PFSK-1 (cell line): ENCODE results near the gene EEPD1.

Experiments used
- FOXP2 ChIP-seq: optimal IDR thresholded peaks from 2 replicates; pipeline ENCODE3; 2011; ENCODE audit warnings: borderline replicate concordance, control low read depth, inconsistent platforms; ENCODE audit not compliant: insufficient read depth; ENCODE audit errors: extremely low read length, extremely low read depth
- POLR2AphosphoS5 ChIP-seq: IDR thresholded peaks from 2 replicates; pipeline ENCODE4 v1.6.1; 2012; ENCODE audit warnings: low read depth, mild to moderate bottlenecking, control low read depth, low read length, moderate library complexity
- REST ChIP-seq, 2 experiments: IDR thresholded peaks; 2 replicates each; pipeline versions ENCODE4 v1.6.1 to v1.8.0; 2011 to 2012; ENCODE audit warnings: low read depth in 2 of 2, low read length in 2 of 2, control low read depth in 1 of 2, inconsistent platforms in 1 of 2, mild to moderate bottlenecking in 1 of 2, moderate library complexity in 1 of 2; ENCODE audit not compliant: insufficient read depth in 1 of 2
- SIN3A ChIP-seq: IDR thresholded peaks from 2 replicates; pipeline ENCODE4 v1.6.1; 2012; ENCODE audit warnings: mild to moderate bottlenecking, low read length, moderate library complexity, borderline replicate concordance; ENCODE audit not compliant: insufficient read depth
- TAF1 ChIP-seq: IDR thresholded peaks from 2 replicates; pipeline ENCODE4 v1.6.1; 2012; ENCODE audit warnings: low read length, control low read depth, borderline replicate concordance; ENCODE audit not compliant: insufficient read depth

EEPD1 gene

DNA sequence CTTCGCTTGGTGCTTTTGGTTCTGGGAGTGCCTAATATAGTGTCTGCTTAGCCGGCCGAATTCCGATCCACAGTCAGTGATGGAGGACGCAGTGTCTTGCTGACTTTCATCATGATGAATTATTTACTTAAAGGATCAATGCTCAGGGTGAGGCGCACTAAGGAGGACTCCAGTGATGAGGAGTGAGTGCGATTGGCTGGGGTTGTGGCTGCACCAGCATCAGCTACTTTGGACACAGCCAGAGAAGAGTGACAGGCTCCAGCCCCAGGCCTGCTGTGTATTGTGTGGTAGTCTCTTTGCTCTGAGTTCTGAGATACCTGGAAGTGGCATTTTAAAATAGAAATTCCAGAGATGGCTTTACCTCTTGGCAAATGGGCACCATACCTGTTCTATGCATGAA lies 163.3 kb downstream of the EEPD1 start:
- TF ChIP-seq TAF1 (no peak), SIN3A (no peak), POLR2AphosphoS5 (no peak), FOXP2 (no peak), REST (IDR thresholded peaks at IDR 0.05; ENCODE audit: insufficient read depth in 1 of 2, low read depth in 2 of 2, low read length in 2 of 2) (no peak)

- TF ChIP-seq SIN3A: no peak
- no peak for TF ChIP-seq TAF1
These were observed 164.2 kb downstream of the EEPD1 start for GRCh38 chr7:36317276-36317675.

- TF ChIP-seq TAF1 (no peak), REST (IDR thresholded peaks at IDR 0.05; ENCODE audit: insufficient read depth in 1 of 2, low read depth in 2 of 2, low read length in 2 of 2) (no peak), FOXP2 (no peak), SIN3A (no peak), POLR2AphosphoS5 (no peak)
These were observed 165.1 kb downstream of the EEPD1 start for GRCh38 chr7:36318116-36318515.

DNA sequence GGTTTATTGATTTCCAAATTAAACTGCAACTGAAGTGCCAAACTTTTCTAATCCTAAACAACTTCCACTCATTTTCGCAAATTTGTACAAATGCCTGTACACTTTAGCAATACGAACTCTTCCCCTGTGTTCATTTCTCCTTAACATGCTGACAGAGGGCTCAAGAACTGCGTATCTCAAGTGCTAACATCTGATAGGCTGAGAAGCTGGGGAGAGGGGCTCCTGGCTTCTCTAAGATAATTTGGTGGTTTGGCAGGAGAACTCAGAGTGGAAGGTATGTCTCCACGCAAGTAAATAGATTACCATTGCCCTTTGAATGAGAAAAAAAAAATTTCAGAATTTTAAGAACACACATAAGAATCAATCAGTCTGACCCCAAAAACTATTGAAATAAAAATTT lies 183.3 kb downstream of the EEPD1 start:
- TF ChIP-seq REST (IDR thresholded peaks at IDR 0.05; ENCODE audit: insufficient read depth in 1 of 2, low read depth in 2 of 2, low read length in 2 of 2) (no peak), POLR2AphosphoS5 (no peak)

DNA sequence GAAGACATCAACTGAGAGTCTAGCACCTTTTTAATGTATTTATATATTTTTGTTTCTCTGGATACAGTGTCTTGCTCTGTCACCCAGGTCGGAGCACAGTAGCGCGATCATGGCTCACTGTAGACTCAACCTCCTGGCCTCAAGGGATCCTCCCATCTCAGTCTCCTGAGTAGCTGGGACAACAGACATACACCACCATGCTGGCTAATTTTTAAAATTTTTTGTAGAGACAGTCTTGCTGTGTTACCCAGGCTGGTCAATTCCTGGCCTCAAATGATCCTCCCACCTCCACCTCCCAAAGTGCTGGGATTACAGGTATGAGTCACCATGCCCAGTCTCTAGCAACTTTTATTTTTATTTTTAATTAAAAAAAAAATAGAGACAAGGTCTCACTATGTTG lies 185.2 kb downstream of the EEPD1 start:
- no peak for TF ChIP-seq SIN3A
- TF ChIP-seq TAF1: no peak
- no peak for TF ChIP-seq POLR2AphosphoS5
- TF ChIP-seq REST (IDR thresholded peaks at IDR 0.05; ENCODE audit: insufficient read depth in 1 of 2, low read depth in 2 of 2, low read length in 2 of 2): no peak
- no peak for TF ChIP-seq FOXP2
